H9 (cell line): ENCODE results near the gene DNMT3B. TPM values are rescaled to one million over a fixed set of nuclear protein-coding genes. Genes with fewer than 3 reads are reported as not detected.

Experiments
- DNase-seq: peaks from one replicate; pipeline ENCODE4 v3.0.0-alpha.2; 2017
- H2AFZ ChIP-seq: one replicate; pipeline ENCODE4 v1.6.1; 2013; ENCODE audit warnings: mild to moderate bottlenecking, low read length, control low read depth, moderate library complexity
- H2AK5ac ChIP-seq: 2 replicates; pipeline ENCODE4 v1.6.1; 2013; ENCODE audit warnings: low read length, control low read depth, mixed read lengths; ENCODE audit not compliant: insufficient read length
- H2BK120ac ChIP-seq: one replicate; pipeline ENCODE4 v1.6.1; 2013; ENCODE audit warnings: low read depth, mild to moderate bottlenecking, low read length, control low read depth, inconsistent platforms; ENCODE audit not compliant: poor library complexity, severe bottlenecking
- H2BK12ac ChIP-seq: 2 replicates; pipeline ENCODE4 v1.6.1; 2013; ENCODE audit warnings: low read length, control low read depth, mixed read lengths, low read depth; ENCODE audit not compliant: insufficient read length
- H2BK15ac ChIP-seq: 2 replicates; pipeline ENCODE4 v1.6.1; 2013; ENCODE audit warnings: low read depth, low read length, control low read depth
- H2BK20ac ChIP-seq: one replicate; pipeline ENCODE4 v1.6.1; 2013; ENCODE audit warnings: low read depth, mild to moderate bottlenecking, low read length, control low read depth, inconsistent platforms; ENCODE audit not compliant: poor library complexity, severe bottlenecking
- H2BK5ac ChIP-seq: 2 replicates; pipeline ENCODE4 v1.6.1; 2013; ENCODE audit warnings: low read length, control low read depth, mixed read lengths; ENCODE audit not compliant: insufficient read length
- H3K14ac ChIP-seq: 2 replicates; pipeline ENCODE4 v1.6.1; 2013; ENCODE audit warnings: low read length, control low read depth; ENCODE audit not compliant: insufficient read depth
- H3K18ac ChIP-seq: 2 replicates; pipeline ENCODE4 v1.6.1; 2013; ENCODE audit warnings: low read depth, mild to moderate bottlenecking, mixed read lengths, low read length, control low read depth; ENCODE audit not compliant: insufficient read length
- H3K23ac ChIP-seq: 2 replicates; pipeline ENCODE4 v1.6.1; 2013; ENCODE audit warnings: low read length, control low read depth, mixed read lengths, low read depth; ENCODE audit not compliant: insufficient read length
- H3K23me2 ChIP-seq: 2 replicates; pipeline ENCODE4 v1.6.1; 2013; ENCODE audit warnings: low read depth, mild to moderate bottlenecking, mixed read lengths, low read length, control low read depth; ENCODE audit not compliant: insufficient read length, poor library complexity, severe bottlenecking
- H3K27ac ChIP-seq: 2 replicates; pipeline ENCODE4 v1.5.1; 2013; ENCODE audit warnings: low read length, control low read depth, mixed read lengths, low read depth; ENCODE audit not compliant: insufficient read length
- H3K27me3 ChIP-seq: 2 replicates; pipeline ENCODE4 v1.6.1; 2013; ENCODE audit warnings: low read length, control low read depth, inconsistent platforms; ENCODE audit not compliant: insufficient read depth
- H3K4ac ChIP-seq: 2 replicates; pipeline ENCODE4 v1.6.1; 2013; ENCODE audit warnings: low read depth, mild to moderate bottlenecking, control low read depth, inconsistent platforms, low read length, moderate library complexity
- H3K4me1 ChIP-seq: 2 replicates; pipeline ENCODE4 v1.6.1; 2013; ENCODE audit warnings: low read length, control low read depth, inconsistent platforms; ENCODE audit not compliant: insufficient read depth
- H3K4me2 ChIP-seq: 2 replicates; pipeline ENCODE4 v1.6.1; 2013; ENCODE audit warnings: low read length, control low read depth, mixed read lengths; ENCODE audit not compliant: insufficient read length, insufficient read depth
- H3K56ac ChIP-seq: 2 replicates; pipeline ENCODE4 v1.6.1; 2013; ENCODE audit warnings: low read depth, mild to moderate bottlenecking, mixed read lengths, low read length, control low read depth; ENCODE audit not compliant: insufficient read length
- H3K79me1 ChIP-seq: 2 replicates; pipeline ENCODE4 v1.6.1; 2013; ENCODE audit warnings: low read depth, mild to moderate bottlenecking, moderate library complexity, low read length, control low read depth, inconsistent platforms; ENCODE audit not compliant: insufficient read depth, poor library complexity, severe bottlenecking
- H3K79me2 ChIP-seq: 2 replicates; pipeline ENCODE4 v1.6.1; 2013; ENCODE audit warnings: low read length, control low read depth, inconsistent platforms; ENCODE audit not compliant: insufficient read depth
- H3K9ac ChIP-seq: 2 replicates; pipeline ENCODE4 v1.6.1; 2013; ENCODE audit warnings: low read length, control low read depth, mixed read lengths; ENCODE audit not compliant: insufficient read length; ENCODE audit errors: extremely low read depth
- H3K9me3 ChIP-seq: one replicate; pipeline ENCODE4 v1.6.1; 2013; ENCODE audit warnings: low read depth, low read length, inconsistent platforms; ENCODE audit not compliant: control insufficient read depth
- H3T11ph ChIP-seq: one replicate; pipeline ENCODE4 v1.6.1; 2013; ENCODE audit warnings: mild to moderate bottlenecking, low read length, control low read depth, inconsistent platforms
- H4K20me1 ChIP-seq: one replicate; pipeline ENCODE4 v1.6.1; 2013; ENCODE audit not compliant: control insufficient read depth, insufficient read length, insufficient read depth
- H4K5ac ChIP-seq: 2 replicates; pipeline ENCODE4 v1.6.1; 2013; ENCODE audit warnings: low read depth, mild to moderate bottlenecking, mixed read lengths, low read length, control low read depth; ENCODE audit not compliant: insufficient read length
- H4K8ac ChIP-seq: replicated peaks from 2 replicates; pipeline ENCODE4 v1.6.1; 2013; ENCODE audit warnings: low read length, control low read depth, mixed read lengths, low read depth; ENCODE audit not compliant: insufficient read length
- H4K91ac ChIP-seq: 2 replicates; pipeline ENCODE4 v1.6.1; 2013; ENCODE audit warnings: low read depth, mild to moderate bottlenecking, moderate library complexity, mixed read lengths, low read length, control low read depth; ENCODE audit not compliant: insufficient read length
- H3K27ac Mint-ChIP-seq, 3 experiments: 2 replicates in 2 of 3; 3 replicates in 1 of 3; pipeline ENCODE4 v1.8.0; 2020 to 2021; ENCODE audit warnings: mixed read lengths in 3 of 3, mild to moderate bottlenecking in 1 of 3, moderate library complexity in 1 of 3
- H3K27me3 Mint-ChIP-seq: 2 replicates; pipeline ENCODE4 v1.8.0; 2021; ENCODE audit warnings: low read depth, mild to moderate bottlenecking, moderate library complexity, mixed read lengths
- H3K36me3 Mint-ChIP-seq, 3 experiments: 2 replicates in 2 of 3; 3 replicates in 1 of 3; pipeline ENCODE4 v1.8.0; 2020 to 2021; ENCODE audit warnings: low read depth in 3 of 3, mixed read lengths in 3 of 3; ENCODE audit not compliant: insufficient read depth in 1 of 3
- H3K4me1 Mint-ChIP-seq, 2 experiments: 2 replicates each; pipeline ENCODE4 v1.8.0; 2020; ENCODE audit warnings: mixed read lengths in 2 of 2
- H3K4me3 Mint-ChIP-seq, 2 experiments: 2 replicates in 1 of 2; 3 replicates in 1 of 2; pipeline ENCODE4 v1.8.0; 2020 to 2021; ENCODE audit warnings: mild to moderate bottlenecking in 2 of 2, mixed read lengths in 2 of 2, moderate library complexity in 1 of 2
- H3K9me3 Mint-ChIP-seq, 2 experiments: 2 replicates in 1 of 2; 3 replicates in 1 of 2; pipeline ENCODE4 v1.8.0; 2020; ENCODE audit warnings: mild to moderate bottlenecking in 2 of 2, mixed read lengths in 2 of 2, moderate library complexity in 1 of 2
- CTCF ChIP-seq: fragments of 200-600 bp; sonication (generic); conservative IDR thresholded peaks from 3 replicates; pipeline ENCODE4 v1.8.0; 2021; ENCODE audit warnings: antibody characterized with exemption, mild to moderate bottlenecking
- WGBS: extraction: QIAGEN DNeasy Blood & Tissue Kit; methylation state at CpG from one replicate; pipeline ENCODE4 v1.1.7; 2013; ENCODE audit warnings: missing lambda C conversion rate, low lambda C conversion rate, mixed read lengths; ENCODE audit not compliant: insufficient read length; ENCODE audit errors: extremely low coverage; 5-methylcytosine and 5-hydroxymethylcytosine counted together
- total RNA-seq: library from RNA; stranded (reverse); gene quantifications from 2 replicates; pipeline ENCODE4 v1.2.1, GENCODE V29; 2021

Gene DNMT3B
- total RNA-seq, 1 experiment from 2014 or later: 980 TPM

GRCh38 chr20:32837157-32837556 lies 75.0 kb downstream of the DNMT3B start:
- no peak overlapping the region for H2BK20ac ChIP-seq
- Mint-ChIP-seq H3K4me3 (no peak overlapping the region), H3K27me3 (no peaks in the 10 kb centered on the region), H3K9me3 (no peaks in the 10 kb centered on the region), H3K4me1 (no peaks in the 10 kb centered on the region), H3K27ac (no peak overlapping the region), H3K36me3 (peaks cover 42 to 88% (median 75%) of the 10 kb centered on the region in 3 experiments; a peak in 6 of 7 replicates)
- no peak overlapping the region for H3K4ac ChIP-seq
- peaks cover 4% of the 10 kb centered on the region for H3K79me1 ChIP-seq
- no peak overlapping the region for H4K5ac ChIP-seq
- H3K9me3 ChIP-seq: no peaks in the 10 kb centered on the region
- H3K23me2 ChIP-seq: no peaks in the 10 kb centered on the region
- H3K79me2 ChIP-seq: 0 out of 2 replicates have a peak, but pooled peaks cover 2% of the 10 kb centered on the region
- H4K8ac ChIP-seq: no peak overlapping the region
- H2AK5ac ChIP-seq: no peak overlapping the region
- H3K18ac ChIP-seq: no peak overlapping the region
- TF ChIP-seq CTCF: no peak
- no peak overlapping the region for H2BK5ac ChIP-seq
- no peak overlapping the region for H3K23ac ChIP-seq
- no peak overlapping the region for H2AFZ ChIP-seq
- H3T11ph ChIP-seq: no peak overlapping the region
- H4K20me1 ChIP-seq: no peaks in the 10 kb centered on the region
- H2BK12ac ChIP-seq: no peak overlapping the region
- no peak overlapping the region for H4K91ac ChIP-seq
- DNase-seq: no peak
- H3K9ac ChIP-seq: no peak overlapping the region
- H2BK15ac ChIP-seq: no peak overlapping the region
- no peaks in the 10 kb centered on the region for H3K4me1 ChIP-seq
- H2BK120ac ChIP-seq: no peak overlapping the region
- no peak overlapping the region for H3K56ac ChIP-seq
- H3K4me2 ChIP-seq: no peak overlapping the region
- H3K14ac ChIP-seq: no peak overlapping the region
- H3K27me3 ChIP-seq: no peaks in the 10 kb centered on the region
- WGBS: no CpG with 5 or more reads among the region's 1 CpG
- no peak overlapping the region for H3K27ac ChIP-seq
